Neural progenitor cell (in vitro differentiated cells): ENCODE data around the gene CHRNA1. TPM values are rescaled to one million over a fixed set of nuclear protein-coding genes. Genes with fewer than 3 reads are reported as not detected.

Experiments used
- DNase-seq: peaks from one replicate; pipeline ENCODE4 v3.0.0-alpha.2; 2016; ENCODE audit warnings: low spot score
- H2AFZ ChIP-seq: fragments of 200-600 bp; sonication (generic); replicated peaks from 2 replicates; pipeline ENCODE4 v1.6.1; 2016; ENCODE audit warnings: antibody characterized with exemption
- H3F3A ChIP-seq: fragments of 200-600 bp; sonication (generic); 2 replicates; pipeline ENCODE4 v1.6.1; 2016; ENCODE audit warnings: antibody characterized with exemption, low read depth
- H3K27ac ChIP-seq: fragments of 200-600 bp; sonication (generic); 2 replicates; pipeline ENCODE4 v1.5.1; 2016; ENCODE audit warnings: mild to moderate bottlenecking
- H3K27me3 ChIP-seq: fragments of 200-600 bp; sonication (generic); 2 replicates; pipeline ENCODE4 v1.6.1; 2016; ENCODE audit warnings: mild to moderate bottlenecking, moderate library complexity
- H3K36me3 ChIP-seq: fragments of 200-600 bp; sonication (generic); 2 replicates; pipeline ENCODE4 v1.5.1; 2016
- H3K4me1 ChIP-seq: fragments of 200-600 bp; sonication (generic); 2 replicates; pipeline ENCODE4 v1.6.1; 2016; ENCODE audit warnings: mixed run types
- H3K4me2 ChIP-seq: fragments of 200-600 bp; sonication (generic); 2 replicates; pipeline ENCODE4 v1.6.1; 2016
- H3K4me3 ChIP-seq: fragments of 200-600 bp; sonication (generic); 2 replicates; pipeline ENCODE4 v1.5.1; 2016
- H3K79me2 ChIP-seq: fragments of 200-600 bp; sonication (generic); 2 replicates; pipeline ENCODE4 v1.6.1; 2016; ENCODE audit warnings: low read depth
- H3K9ac ChIP-seq: fragments of 200-600 bp; sonication (generic); 2 replicates; pipeline ENCODE4 v1.6.1; 2016
- H3K9me3 ChIP-seq: fragments of 200-600 bp; sonication (generic); 2 replicates; pipeline ENCODE4 v1.5.1; 2016; ENCODE audit warnings: low read depth
- H4K20me1 ChIP-seq: fragments of 200-600 bp; sonication (generic); 2 replicates; pipeline ENCODE4 v1.6.1; 2016; ENCODE audit warnings: low read depth
- H3K27ac Mint-ChIP-seq: 3 replicates; pipeline ENCODE4 v1.8.0; 2021; ENCODE audit warnings: mixed read lengths
- H3K27me3 Mint-ChIP-seq: 2 replicates; pipeline ENCODE4 v1.8.0; 2022; ENCODE audit warnings: low read depth, mild to moderate bottlenecking, inconsistent platforms, moderate library complexity, mixed read lengths; ENCODE audit not compliant: insufficient read depth
- H3K36me3 Mint-ChIP-seq: 3 replicates; pipeline ENCODE4 v1.8.0; 2021; ENCODE audit warnings: mixed read lengths
- H3K4me1 Mint-ChIP-seq: 3 replicates; pipeline ENCODE4 v1.8.0; 2021; ENCODE audit warnings: mixed read lengths
- H3K4me3 Mint-ChIP-seq: 3 replicates; pipeline ENCODE4 v1.8.0; 2021; ENCODE audit warnings: mild to moderate bottlenecking, moderate library complexity, mixed read lengths
- H3K9me3 Mint-ChIP-seq: 3 replicates; pipeline ENCODE4 v1.8.0; 2020; ENCODE audit warnings: mixed read lengths
- EZH2 ChIP-seq: fragments of 200-600 bp; sonication (generic); IDR thresholded peaks from 2 replicates; pipeline ENCODE4 v1.6.1; 2017; ENCODE audit warnings: antibody characterized with exemption, mild to moderate bottlenecking, moderate library complexity
- EZH2phosphoT487 ChIP-seq: fragments of 200-600 bp; sonication (generic); IDR thresholded peaks from 2 replicates; pipeline ENCODE4 v1.6.1; 2017; ENCODE audit warnings: antibody characterized with exemption
- total RNA-seq: library from RNA; depleted of rRNA; stranded (reverse); fragments of >200 nt; gene quantifications from 2 replicates; pipeline ENCODE4 v1.2.3, GENCODE V29; 2015; ENCODE audit warnings: low replicate concordance
- TF ChIP-seq, protein P1 (sequence below): fragments of 200-600 bp; sonication (generic); IDR thresholded peaks from 2 replicates; pipeline ENCODE4 v1.5.1; 2017; ENCODE audit warnings: antibody characterized with exemption, mild to moderate bottlenecking

The CHRNA1 gene
- total RNA-seq, 1 donor from 2014 or later, result 0.11 TPM

DNA sequence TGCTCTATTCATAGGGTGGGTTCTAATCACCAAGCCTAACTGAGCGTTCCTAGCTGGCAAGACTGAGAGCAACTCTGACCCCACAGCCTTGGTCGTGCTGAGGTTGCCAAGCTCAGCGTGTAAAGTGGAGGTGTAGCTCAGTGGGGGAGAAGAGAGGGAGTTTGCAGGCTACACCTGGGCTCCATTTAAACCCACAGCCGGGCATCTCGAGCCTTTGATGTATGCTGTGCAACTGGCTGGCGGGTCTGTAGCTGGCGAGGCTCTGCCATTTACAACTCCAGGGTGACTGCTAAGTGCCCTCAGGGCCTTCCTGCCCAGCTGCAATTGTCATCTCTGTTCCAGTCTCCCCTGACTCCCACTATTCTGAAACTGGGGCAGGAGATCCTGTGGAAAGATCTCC is 20.0 kb upstream of the CHRNA1 start:
- Mint-ChIP-seq H3K9me3 (peaks cover 2% of the 10 kb centered on the region), H3K4me1 (peaks cover 42% of the 10 kb centered on the region), H3K4me3 (no peak overlapping the region), H3K27ac (no peak overlapping the region), H3K36me3 (no peaks in the 10 kb centered on the region), H3K27me3 (peaks cover 5% of the 10 kb centered on the region)
- Histone ChIP-seq H3K36me3 (no peaks in the 10 kb centered on the region), H3K9ac (no peak overlapping the region), H4K20me1 (no peaks in the 10 kb centered on the region), H3K27ac (no peak overlapping the region), H3K27me3 (no peaks in the 10 kb centered on the region), H3K79me2 (no peaks in the 10 kb centered on the region), H3K4me2 (no peak overlapping the region), H3K4me1 (peaks cover 30% of the 10 kb centered on the region), H3F3A (peaks cover 30% of the 10 kb centered on the region), H3K9me3 (no peaks in the 10 kb centered on the region), H3K4me3 (no peak overlapping the region), H2AFZ (no peak overlapping the region)
- TF ChIP-seq, protein P1, sequence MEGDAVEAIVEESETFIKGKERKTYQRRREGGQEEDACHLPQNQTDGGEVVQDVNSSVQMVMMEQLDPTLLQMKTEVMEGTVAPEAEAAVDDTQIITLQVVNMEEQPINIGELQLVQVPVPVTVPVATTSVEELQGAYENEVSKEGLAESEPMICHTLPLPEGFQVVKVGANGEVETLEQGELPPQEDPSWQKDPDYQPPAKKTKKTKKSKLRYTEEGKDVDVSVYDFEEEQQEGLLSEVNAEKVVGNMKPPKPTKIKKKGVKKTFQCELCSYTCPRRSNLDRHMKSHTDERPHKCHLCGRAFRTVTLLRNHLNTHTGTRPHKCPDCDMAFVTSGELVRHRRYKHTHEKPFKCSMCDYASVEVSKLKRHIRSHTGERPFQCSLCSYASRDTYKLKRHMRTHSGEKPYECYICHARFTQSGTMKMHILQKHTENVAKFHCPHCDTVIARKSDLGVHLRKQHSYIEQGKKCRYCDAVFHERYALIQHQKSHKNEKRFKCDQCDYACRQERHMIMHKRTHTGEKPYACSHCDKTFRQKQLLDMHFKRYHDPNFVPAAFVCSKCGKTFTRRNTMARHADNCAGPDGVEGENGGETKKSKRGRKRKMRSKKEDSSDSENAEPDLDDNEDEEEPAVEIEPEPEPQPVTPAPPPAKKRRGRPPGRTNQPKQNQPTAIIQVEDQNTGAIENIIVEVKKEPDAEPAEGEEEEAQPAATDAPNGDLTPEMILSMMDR, result no peak
- TF ChIP-seq EZH2, result no peak
- TF ChIP-seq EZH2phosphoT487, result no peak
- DNase-seq, result no peak

DNA sequence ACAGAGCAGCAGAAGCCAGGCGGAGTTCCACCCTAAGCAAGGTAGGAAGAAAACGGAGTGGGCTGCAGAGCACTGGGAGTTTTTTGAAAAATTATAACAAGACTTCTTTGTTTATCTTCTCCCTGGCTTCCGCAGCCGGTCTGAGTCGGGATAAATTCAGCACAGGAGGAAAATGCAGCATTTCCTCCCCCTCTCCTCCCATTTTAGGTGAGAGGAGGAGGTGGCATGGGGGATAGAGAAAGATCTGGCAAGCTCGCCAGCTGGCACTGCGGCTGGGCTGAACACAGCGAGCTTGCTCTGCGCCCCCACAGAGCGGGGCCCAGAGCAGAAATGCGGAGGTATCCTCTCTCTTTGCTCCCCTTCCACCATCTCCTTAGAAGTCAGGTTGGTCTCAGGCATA is 17.7 kb upstream of the CHRNA1 start:
- no peaks in the 10 kb centered on the region for H3K36me3 ChIP-seq
- Mint-ChIP-seq H3K36me3 (no peaks in the 10 kb centered on the region), H3K27me3 (peaks cover 5% of the 10 kb centered on the region), H3K9me3 (peaks cover 2% of the 10 kb centered on the region), H3K4me3 (no peak overlapping the region), H3K27ac (peak overlapping the region; percentile 67), H3K4me1 (peaks cover 45% of the 10 kb centered on the region)
- peak overlapping the region; percentile 22 for H2AFZ ChIP-seq
- H3K4me3 ChIP-seq, result no peak overlapping the region
- TF ChIP-seq EZH2phosphoT487 (no peak), EZH2 (no peak)
- TF ChIP-seq, protein P1, result no peak
- no peaks in the 10 kb centered on the region for H3K9me3 ChIP-seq
- no peaks in the 10 kb centered on the region for H4K20me1 ChIP-seq
- H3K27me3 ChIP-seq, result no peaks in the 10 kb centered on the region
- peaks cover 30% of the 10 kb centered on the region for H3K4me1 ChIP-seq
- H3K4me2 ChIP-seq, result no peak overlapping the region
- DNase-seq, result no peak
- no peaks in the 10 kb centered on the region for H3K79me2 ChIP-seq
- H3K9ac ChIP-seq, result no peak overlapping the region
- H3F3A ChIP-seq, result peaks cover 12% of the 10 kb centered on the region
- H3K27ac ChIP-seq, result no peak overlapping the region

DNA sequence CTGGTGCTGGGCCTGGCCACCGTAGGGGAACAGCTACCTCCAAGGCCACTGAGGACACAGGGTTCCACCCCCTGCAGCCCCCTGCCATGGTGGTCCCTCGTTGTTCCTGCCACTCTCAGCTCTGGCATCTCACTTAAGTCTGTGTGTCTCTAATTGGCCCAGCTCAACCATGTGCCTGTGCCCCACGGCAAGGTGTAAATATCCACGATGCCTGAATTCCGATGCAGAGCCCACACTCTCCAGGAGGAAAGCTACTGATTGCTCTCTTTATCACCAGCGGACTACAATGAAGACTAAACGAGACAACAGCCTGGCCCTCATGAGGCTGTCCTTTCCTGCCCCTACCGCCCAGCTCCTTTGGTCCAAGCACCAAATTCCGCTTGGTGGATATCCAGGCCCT is 17.0 kb upstream of the CHRNA1 start:
- no peak overlapping the region for H3K9ac ChIP-seq
- no peaks in the 10 kb centered on the region for H3K36me3 ChIP-seq
- H3K9me3 ChIP-seq, result no peaks in the 10 kb centered on the region
- Mint-ChIP-seq H3K9me3 (peaks cover 2% of the 10 kb centered on the region), H3K36me3 (no peaks in the 10 kb centered on the region), H3K27ac (peak overlapping the region; percentile 67), H3K27me3 (peaks cover 5% of the 10 kb centered on the region), H3K4me1 (peaks cover 47% of the 10 kb centered on the region), H3K4me3 (no peak overlapping the region)
- no peak overlapping the region for H2AFZ ChIP-seq
- H3K4me1 ChIP-seq, result peaks cover 37% of the 10 kb centered on the region
- no peaks in the 10 kb centered on the region for H3K79me2 ChIP-seq
- H3K4me2 ChIP-seq, result no peak overlapping the region
- no peak overlapping the region for H3K4me3 ChIP-seq
- H3K27me3 ChIP-seq, result no peaks in the 10 kb centered on the region
- no peak for DNase-seq
- H3F3A ChIP-seq, result peaks cover 12% of the 10 kb centered on the region
- TF ChIP-seq, protein P1, result no peak
- TF ChIP-seq EZH2phosphoT487 (no peak), EZH2 (no peak)
- no peak overlapping the region for H3K27ac ChIP-seq
- H4K20me1 ChIP-seq, result no peaks in the 10 kb centered on the region
